Measurements from ENCODE around the gene MCF2L.

DNA sequence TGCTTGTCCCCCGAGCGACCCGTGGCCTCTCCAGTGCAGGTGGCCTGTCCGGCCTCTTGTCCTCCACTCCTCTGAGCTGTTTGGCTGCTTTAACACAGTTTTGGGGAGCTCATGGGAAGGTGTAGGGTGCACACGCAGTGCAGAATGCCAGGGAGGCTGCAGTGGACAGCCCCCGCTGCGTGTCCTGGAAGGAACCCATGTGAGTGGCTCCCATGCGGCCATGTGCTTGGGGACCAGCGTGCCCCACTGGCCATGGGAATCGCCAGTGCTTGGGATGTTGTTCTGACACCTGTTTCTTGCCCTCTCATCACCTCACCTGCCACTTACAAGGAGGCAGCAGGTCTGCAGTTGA, 114.0 kb downstream of the MCF2L start:
- TF ChIP-seq, protein P1, sequence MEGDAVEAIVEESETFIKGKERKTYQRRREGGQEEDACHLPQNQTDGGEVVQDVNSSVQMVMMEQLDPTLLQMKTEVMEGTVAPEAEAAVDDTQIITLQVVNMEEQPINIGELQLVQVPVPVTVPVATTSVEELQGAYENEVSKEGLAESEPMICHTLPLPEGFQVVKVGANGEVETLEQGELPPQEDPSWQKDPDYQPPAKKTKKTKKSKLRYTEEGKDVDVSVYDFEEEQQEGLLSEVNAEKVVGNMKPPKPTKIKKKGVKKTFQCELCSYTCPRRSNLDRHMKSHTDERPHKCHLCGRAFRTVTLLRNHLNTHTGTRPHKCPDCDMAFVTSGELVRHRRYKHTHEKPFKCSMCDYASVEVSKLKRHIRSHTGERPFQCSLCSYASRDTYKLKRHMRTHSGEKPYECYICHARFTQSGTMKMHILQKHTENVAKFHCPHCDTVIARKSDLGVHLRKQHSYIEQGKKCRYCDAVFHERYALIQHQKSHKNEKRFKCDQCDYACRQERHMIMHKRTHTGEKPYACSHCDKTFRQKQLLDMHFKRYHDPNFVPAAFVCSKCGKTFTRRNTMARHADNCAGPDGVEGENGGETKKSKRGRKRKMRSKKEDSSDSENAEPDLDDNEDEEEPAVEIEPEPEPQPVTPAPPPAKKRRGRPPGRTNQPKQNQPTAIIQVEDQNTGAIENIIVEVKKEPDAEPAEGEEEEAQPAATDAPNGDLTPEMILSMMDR (IDR thresholded peaks at IDR 0.05): no peak
- TF ChIP-seq POLR2A (IDR thresholded peaks at IDR 0.05): no peak

Measured in body of pancreas (tissue), 4 donors.